Measurements from ENCODE around the gene SMCHD1.

The SMCHD1 gene

DNA sequence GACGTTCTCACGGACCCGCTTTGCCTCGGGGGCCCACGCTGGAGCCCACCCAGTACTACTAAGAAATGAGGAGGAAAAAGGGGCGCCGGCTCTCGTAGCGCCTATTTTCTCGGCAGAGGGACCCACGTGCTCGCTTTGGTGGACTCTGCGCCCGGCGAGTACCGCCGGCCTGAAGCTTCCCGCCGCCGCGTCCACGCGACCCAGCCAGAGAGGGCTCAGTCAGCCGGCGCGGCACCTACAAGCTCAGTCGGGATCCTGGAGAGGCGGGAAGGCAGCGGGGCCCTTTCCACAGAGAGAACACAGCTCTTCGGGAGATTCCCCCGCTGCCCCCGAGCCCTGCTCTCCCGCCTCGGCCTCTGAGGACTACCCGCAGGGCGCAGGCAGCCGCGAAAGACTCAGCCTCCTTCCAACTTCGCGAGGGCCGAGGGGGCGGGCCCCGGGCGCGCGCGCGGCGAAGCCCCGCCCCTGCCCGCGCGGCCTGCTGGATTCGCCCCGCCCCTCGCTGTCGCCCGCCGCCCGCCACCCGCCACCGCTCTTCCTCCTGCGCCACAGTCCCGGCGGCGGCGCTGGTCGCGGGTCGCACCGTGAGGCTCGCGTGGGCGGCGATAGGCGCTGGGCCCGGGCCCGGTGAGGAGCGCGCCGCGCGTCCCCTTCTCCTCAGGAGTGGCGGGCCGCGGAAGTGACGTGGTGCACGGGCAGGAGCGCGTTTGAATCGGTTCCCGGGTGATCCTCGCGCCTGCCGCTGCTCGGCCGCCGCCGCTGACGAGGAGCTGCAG lies at the start of gene SMCHD1:
Gene SMCHD1 (plus strand): TSS at position 549 of the 776 bp plus-strand sequence. CDS start 350 bp downstream, outside the sequence.
- DNase-seq, result peak; percentile 50 to 64

DNA sequence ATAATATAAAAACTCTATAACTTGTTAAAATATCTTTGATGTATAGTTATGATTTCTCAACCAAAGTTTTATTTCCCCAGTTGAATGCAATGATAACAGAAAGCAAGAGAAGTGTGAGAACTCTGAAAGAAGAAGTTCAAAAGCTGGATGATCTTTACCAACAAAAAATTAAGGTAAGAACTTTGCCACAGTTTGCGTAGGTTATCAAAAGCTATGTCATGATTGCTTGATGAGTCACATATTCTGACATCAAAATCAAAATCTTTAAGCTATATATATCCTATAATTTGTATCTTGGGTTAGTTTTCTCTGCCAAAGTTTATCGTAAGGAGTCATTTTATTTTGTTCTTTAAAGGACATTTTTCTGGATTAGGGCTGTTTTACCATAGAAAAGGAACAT lies 49.2 kb upstream of the SMCHD1 start:
- no peak for DNase-seq

DNA sequence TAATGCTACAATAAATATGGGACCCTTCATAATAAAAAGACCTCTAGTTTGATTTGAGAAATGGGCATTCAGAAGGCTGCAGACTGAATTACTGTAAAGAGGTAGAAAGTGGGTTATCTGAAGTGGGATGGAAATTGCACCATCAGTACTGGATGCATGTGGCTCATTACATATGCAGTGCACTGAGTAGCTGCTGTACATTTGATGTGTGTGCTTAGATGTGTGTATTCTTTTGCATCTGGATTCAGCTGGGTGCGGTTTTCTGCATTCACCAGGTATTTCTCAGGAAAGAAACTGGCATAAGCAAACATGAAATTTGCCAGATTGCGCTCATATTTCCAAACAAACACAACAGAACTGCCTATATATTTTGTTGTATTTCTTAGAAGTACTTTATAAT lies 45.9 kb upstream of the SMCHD1 start:
- no peak for DNase-seq

DNA sequence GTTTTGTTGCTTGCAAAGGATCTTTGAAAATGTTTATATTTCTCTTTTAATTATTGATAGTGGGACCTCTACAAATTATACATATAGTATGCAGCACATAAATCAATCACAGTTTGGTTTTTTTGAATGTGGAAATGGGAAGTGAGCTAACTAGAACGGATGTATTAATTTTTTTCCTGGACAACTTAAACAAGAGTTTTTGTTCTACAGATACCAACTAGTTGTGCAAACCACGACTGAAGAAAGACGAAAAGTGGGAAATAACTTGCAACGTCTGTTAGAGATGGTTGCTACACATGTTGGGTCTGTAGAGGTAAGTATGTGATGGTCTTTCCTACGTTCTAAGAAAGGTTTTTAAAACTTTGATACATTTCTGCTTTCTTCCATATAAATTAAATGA lies 45.0 kb upstream of the SMCHD1 start:
- no peak for DNase-seq

DNA sequence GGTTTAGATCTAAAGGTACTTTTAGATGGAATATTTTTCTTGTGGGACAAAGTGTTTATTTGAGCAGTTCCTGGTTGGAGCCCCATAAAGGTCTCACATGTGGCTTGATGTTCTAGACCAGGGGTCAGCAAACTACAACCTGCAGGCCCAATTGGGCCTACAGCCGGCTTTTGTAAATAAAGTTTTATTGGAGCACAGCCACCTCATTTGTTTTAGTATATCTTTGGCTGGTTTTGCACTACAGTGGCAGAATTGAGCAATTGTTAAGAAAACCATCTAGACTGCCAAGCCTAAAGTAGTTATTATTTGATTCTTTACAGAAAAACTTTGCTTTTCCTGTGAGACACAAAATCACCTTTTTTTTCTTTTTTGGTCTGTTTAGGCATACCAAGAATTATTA lies 42.5 kb upstream of the SMCHD1 start:
- DNase-seq, result no peak

DNA sequence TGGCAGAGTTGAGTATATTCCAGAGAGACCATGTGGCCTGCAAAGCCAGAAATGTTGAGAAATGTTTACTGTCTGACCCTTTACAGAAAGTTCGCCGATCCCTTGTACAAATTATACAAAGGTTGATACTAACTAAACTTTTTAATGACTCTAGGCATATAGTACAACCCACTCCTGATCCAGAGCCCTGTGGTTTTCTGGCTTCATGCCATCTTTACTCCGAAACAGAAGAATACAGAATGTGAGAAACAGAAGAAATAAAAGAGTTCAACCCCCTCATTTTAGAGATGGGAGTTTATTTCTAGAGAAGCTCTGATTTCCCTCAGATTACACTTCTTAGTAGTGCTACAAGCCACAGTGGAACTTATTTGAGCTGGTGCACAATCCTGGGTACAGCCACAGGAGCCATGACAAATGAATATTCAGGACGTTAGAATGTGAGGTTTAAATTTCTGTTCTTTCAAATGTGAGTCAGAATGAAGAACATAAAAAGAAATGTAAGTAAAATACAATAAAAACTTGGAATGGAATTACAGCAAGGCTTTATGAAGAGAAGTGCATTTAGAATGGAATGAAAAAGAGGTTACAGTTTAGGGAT lies 38.0 kb upstream of the SMCHD1 start:
- DNase-seq, result no peak

DNA sequence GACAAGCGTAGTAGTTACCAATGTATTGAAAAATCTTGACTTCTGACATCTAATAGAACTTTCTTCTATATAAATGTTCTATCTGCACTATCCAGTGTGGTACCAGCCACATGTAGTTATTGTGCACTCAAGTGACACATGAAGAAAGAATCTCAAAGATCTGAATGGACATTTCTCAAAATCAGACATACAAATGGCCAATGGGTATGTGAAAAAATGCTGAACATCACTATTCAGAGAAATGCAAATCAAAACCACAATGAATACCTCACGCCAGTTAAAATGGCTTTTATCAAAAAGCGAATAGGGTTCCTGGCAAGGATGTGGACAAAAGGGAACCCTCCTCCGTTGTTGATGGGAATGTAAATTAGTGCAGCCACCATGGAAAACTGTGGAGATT lies 37.5 kb upstream of the SMCHD1 start:
- DNase-seq, result no peak

DNA sequence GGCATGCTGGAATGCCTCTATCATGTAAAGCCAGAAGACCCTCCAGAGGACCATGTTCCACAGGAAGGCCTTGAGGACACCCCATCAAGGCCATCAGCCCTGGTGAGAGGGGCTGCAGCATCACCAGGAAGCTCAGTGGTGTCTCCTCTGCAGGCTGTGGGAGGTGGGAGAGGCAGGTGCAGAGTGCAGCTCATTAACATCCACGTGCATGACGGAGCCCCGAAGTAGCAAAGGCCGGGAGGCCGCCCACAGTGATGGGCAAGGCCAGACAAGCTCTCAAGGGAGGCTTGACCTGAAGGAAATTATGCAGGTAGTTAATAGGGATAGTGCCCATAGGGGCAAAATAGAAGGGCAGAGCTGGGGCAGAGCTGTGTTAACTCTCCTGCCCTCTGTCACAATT lies 30.3 kb upstream of the SMCHD1 start:
- no peak for DNase-seq

DNA sequence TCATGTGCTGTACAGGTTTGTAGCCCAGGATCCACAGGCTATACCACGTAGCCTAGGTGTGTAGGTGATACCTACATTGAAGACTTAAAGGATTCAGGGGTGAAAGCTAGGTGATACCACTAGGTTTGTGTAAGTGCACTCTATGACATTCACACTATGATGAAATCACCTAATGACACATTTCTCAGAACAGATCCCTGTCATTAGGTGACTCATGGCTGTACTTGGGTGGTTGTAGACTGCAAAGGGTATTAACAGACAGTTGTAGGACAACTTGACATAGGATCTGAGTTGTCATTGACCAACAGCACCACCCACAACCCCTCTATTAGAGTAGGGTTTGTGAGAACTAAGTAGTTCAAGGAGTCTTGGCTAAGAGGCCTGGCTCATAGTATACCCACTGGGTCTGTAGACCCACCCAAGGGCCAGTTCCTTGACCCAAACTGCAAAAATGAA lies 27.7 kb upstream of the SMCHD1 start:
- no peak for DNase-seq

DNA sequence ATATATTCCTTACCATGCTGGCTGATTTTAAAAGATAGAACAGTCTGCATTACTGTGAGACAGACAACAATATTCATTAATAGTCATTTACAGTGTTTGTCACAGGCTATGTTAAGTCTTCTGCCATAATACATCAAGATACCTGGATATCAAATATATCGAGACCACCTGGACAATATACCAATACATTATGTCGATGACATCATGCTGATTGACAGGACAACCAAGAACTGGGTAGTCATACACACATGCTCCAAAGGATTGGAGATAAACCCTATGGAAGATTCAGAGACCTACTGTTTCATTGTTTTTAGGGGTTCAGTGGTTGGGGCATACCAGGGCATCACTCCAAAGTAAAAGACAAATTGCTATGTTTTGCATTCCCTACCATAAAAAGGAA lies 26.5 kb upstream of the SMCHD1 start:
- no peak for DNase-seq

DNA sequence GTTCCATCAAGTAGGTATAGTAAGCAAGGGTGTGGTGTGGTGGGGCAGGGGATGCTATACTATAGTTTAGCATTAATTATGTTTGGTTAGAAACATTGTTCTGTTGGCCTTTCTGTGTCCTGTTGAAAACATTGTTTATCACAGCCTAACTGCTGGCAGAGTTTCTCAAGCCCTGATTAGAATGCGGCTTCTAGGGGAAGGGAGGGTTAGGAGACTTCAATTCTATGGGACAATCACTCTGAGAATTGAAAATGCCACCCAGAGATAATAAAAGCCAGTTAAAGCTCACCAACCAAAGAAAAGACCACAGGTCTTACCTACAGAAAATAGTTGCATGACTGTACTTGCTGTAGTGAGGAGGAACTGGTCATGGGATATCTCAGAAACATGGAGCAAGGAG lies 19.9 kb upstream of the SMCHD1 start:
- DNase-seq, result no peak

DNA sequence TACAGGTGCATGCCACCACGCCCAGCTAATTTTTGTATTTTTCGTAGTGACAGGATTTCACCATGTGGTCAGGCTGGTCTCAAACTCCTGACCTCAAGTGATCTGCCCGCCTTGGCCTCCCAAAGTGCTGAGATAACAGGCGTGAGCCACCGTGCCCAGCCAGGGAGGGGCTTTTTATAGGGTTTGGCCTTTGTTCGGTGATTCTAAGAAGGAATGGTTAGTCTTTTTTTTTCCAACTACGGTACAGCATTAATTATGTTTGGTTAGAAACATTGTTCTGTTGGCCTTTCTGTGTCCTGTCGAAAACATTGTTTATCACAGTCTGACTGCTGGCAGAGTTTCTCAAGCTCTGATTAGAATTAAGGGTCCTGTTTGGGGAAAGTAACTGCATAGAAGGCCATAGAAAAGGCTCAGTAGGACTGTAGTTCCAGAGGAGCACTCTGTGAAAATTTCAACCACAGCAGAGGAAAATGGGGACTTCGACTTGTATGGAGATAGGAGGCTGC lies 19.3 kb upstream of the SMCHD1 start:
- DNase-seq, result no peak

DNA sequence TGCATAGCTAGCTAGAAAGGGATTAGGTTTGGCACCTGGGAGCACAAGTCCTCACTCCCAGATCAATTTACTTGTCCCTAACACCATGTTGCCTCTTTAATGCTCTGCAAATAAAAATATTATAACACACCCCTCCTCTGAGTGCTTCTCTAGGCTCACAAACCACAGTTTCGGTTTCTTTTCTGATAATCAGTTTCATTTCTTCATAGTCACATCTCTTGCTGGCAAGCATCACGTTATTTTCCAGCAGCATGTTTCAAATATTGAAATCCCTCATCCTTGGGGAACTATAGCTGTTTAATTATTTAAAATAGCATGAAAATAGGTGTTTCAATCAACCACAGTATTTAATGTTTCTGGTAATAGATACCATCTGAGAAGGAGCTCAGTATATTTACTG lies 13.9 kb upstream of the SMCHD1 start:
- DNase-seq, result no peak

DNA sequence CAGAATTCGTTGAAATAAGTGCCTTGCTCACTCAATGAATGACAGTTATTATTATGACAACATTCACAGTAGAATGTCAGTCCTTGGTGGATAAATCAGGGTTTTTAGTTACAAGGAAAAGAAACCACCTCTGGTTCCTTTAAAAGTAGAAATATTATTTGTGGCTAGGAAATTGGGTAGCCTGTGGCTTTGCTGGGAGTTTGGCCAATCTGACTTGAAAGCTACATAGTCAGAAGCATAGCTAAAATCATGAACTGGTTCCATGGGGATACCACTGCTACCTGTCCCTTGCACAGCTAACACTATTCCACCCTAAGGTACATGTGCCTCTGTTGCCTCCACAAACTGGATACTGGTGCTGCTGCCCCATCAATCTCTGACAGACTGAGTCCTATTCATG lies 12.8 kb upstream of the SMCHD1 start:
- no peak for DNase-seq

DNA sequence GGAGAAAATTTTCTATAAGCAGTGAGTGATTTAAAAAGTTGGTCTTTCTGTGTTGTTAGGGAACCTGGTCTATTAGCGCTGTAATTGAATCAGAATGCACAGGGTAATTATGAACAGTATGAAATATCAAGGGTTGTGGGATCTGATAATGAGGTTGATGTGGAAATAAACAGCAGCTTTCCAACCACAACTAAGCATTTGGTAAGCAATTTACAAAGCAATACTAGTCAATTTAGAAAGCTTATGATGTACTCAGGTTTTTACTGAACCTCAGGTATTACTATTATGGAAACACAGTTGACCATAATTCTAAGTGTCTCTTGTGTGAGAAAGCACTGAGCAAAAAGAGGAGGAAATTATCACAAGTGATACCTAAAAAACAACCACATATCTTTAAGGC lies 11.0 kb upstream of the SMCHD1 start:
- no peak for DNase-seq

DNA sequence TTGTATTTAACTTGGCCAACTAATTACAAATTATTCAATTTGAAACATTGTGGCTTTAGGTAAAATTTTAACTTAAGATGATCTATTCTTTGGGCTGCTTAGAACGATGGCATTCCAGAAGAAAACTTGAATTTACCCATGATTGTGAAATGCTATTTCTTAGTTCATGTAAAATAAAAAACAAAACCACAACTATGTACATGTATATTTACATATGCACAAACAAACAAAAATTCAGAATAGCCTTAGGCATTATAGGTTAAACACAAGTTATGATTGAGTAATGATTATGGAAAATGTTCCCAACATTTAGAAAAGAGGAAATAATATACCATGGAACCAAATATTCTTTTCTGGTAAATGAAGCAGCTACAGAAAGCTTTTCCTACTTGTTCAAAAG lies 3.5 kb upstream of the SMCHD1 start:
- DNase-seq, result no peak

DNA sequence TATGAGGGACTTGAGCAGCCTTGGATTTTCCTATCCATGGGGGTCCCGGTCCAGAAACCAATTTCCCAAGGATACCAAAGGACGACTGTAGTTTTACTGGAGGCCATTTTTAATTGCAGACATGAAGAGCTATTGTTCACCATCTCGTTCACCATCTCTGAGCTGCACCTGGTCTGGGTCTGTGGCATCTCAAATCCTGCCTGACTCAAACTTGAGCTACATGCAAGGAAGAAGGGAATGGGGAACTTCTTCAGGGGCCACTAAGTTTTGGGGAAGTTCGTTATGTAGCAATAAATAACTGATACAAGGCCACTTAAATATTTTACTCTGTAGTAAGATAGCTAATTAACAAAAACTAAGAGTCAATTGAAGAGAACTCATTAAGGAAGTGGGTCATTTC lies 2.1 kb upstream of the SMCHD1 start:
- DNase-seq, result no peak

DNA sequence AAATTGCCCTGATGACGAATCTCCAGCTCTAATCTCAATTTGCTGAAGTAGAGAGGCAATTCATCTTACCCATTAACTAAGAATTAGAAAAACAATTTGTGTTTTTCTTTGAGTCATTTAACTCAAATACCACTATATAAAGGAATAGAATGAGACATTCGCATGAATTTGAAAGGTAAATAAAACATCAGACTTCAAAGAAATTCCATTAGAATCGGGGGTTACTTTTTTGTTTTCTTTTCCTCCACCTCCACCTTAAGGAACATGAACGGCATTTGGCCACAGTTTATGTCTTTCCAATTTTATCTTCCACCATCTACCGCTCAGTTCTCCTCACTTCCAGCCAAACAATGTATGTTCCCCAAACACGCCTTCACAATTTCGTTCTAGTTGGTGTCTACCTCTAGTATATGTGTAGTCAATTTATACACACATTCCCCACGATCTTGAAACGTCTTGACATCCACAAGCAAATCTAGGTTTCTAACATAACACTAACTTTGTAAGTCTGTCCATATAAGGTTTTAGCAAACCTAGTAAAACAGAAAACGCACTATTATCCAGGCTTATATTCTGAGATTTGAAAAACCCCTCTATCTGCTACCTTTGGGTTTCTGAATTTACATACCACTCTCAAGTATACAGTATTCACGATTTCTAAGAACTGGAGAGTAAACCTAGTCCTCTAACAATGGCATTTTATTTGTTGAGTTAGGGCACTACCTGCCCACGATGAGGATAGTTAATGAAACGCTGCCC lies 1.2 kb upstream of the SMCHD1 start:
- no peak for DNase-seq

DNA sequence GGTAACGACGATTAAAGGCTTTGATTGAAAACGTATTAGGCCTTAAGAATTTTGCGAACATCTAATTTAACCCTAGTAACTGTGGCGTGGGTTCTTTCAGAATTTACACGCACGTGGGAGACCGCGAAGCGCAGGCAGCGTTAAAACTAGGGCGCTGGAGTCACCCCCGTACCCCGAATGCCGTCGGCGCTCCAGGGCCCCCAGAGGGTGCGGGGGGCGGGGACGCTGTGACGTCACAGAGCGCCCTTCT lies 673 bp upstream of the SMCHD1 start:
- peak in 1 of 2 experiments; percentile 13 for DNase-seq

DNA sequence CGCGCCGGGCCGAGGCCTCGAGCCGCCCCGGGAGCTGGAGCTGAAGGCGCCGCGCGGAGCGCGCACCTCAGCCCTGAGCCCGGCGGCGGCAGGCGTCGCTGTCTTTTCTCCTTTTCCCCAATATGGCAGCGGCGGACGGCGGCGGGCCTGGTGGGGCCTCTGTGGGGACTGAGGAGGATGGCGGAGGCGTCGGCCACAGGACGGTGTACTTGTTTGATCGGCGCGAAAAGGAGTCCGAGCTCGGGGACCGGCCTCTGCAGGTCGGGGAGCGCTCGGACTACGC lies 369 bp downstream of the SMCHD1 start:
- no peak for DNase-seq

DNA sequence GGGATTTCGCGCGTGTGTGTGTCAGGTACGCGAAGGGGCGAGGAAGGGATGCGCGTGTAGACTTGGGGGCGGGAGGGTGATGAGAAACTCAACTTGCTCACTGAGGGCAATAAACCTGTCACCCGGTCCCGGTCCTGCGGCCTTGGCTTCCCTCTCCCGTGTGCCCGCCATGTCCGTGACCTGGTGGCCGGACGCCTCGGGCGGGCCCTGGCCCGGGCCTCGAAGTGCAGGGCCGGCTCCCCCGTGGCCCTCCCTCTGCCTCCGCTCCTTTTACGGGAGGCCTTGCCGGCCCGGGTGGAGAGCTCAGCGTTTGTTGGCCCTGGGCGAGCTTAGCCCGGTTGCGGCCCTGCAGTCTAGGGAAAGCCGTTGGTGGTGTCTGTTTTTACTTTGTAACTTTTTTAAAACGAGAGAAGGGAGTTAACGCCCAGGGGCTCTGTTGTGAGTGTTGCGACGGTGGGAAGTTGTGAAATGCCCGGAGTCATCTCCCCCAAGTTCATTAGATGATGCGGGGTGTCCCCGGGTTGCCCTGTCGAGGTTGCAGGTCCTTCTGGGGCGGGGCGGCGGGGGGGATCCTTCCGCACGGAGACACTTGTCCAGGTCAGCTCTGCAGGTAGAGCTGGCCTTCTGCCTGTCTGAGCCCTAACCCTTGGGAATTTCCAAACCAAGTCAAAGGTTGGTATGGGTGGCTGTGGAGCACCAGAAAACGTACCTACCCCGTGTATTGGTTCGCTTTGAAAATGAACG lies 883 bp downstream of the SMCHD1 start:
- DNase-seq, result peak in 1 of 2 experiments; percentile 1

DNA sequence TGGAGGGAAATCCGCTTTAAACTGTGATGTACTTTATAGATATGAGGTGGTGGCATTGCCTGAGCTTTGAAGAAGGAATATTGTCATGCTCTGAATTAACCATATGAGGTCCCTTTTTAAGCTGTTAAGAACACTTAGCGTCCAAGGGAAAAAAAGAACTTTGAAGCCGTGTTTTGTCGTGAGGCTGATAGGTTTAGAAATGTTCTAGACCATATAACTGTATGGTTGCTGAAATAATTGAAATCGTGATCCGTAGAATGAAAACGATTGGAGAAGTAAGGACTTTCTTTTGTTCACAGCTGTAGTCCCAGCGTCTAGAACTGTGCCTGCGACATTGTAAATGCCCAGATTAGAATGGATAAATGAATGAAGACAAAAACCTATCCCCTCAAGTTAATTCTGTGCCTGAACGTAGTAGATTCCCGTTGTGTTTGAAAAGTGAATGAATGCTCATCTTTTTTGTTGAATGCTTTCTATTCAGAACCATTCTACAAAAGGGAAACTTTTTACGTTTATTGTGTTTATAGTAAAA lies 1.5 kb downstream of the SMCHD1 start:
- DNase-seq, result no peak

DNA sequence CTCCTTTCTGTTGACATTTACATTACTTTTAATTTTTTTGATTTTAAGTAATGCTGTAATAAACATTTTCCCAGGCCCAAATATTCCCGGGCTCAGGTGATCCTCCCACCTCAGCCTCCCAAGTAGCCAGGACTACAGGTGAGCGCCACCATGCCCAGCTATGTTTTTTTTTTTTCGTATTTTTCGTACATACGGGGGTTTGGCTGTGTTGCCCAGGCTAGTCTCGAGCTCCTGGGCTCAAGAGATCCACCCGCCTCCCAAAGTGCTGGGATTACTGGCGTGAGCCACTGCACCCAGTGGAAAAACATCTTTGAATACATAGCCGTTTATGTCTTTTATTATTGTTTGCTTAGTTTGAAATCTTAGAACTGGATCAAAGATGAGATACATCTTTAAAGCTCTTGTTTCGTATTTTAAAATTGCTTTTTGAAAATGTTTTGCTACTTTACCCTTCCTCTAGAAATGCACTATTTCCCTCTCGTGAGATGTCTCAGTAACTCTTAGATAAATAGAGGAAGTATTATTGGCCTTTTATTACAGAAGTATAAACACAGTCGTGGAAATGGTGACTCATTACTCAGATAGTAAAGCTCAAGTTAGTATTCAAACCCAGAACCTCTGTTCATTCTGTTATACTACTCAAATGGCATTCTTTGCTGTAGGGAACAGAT lies 2.4 kb downstream of the SMCHD1 start:
- DNase-seq, result no peak

All from NCI-H1930 (cell line).